ENCODE results near the gene SLC39A12.

SLC39A12 gene

GRCh38 chr10:17965649-17966235, 14.0 kb downstream of the SLC39A12 start:
- no peak for ATAC-seq

- no peak for ATAC-seq
These were observed 22.8 kb downstream of the SLC39A12 start for GRCh38 chr10:17974505-17974904.

- no peak for ATAC-seq
These were observed 29.3 kb downstream of the SLC39A12 start for GRCh38 chr10:17980846-17981565.

- no peak for ATAC-seq
These were observed 30.2 kb downstream of the SLC39A12 start for GRCh38 chr10:17981766-17982380.

- ATAC-seq = no peak
These were observed 32.3 kb downstream of the SLC39A12 start for GRCh38 chr10:17984056-17984455.

- ATAC-seq = no peak
These were observed 32.8 kb downstream of the SLC39A12 start for GRCh38 chr10:17984563-17984962.

GRCh38 chr10:17989908-17990767, 38.4 kb downstream of the SLC39A12 start:
- ATAC-seq = no peak

GRCh38 chr10:17992266-17992665, 40.5 kb downstream of the SLC39A12 start:
- no peak for ATAC-seq

GRCh38 chr10:17993361-17993760, 41.6 kb downstream of the SLC39A12 start:
- no peak for ATAC-seq

GRCh38 chr10:18000601-18001000, 48.9 kb downstream of the SLC39A12 start:
- ATAC-seq = no peak

- no peak for ATAC-seq
These were observed 53.7 kb downstream of the SLC39A12 start for GRCh38 chr10:18005445-18005780.

- ATAC-seq = no peak
These were observed 54.2 kb downstream of the SLC39A12 start for GRCh38 chr10:18005781-18006456.

- no peak for ATAC-seq
These were observed 57.3 kb downstream of the SLC39A12 start for GRCh38 chr10:18008986-18009385.

GRCh38 chr10:18010050-18010449, 58.3 kb downstream of the SLC39A12 start:
- ATAC-seq = no peak

GRCh38 chr10:18020523-18020922, 68.8 kb downstream of the SLC39A12 start:
- ATAC-seq = no peak

- ATAC-seq = no peak
These were observed 70.2 kb downstream of the SLC39A12 start for GRCh38 chr10:18021725-18022480.

GRCh38 chr10:18043148-18044006, 91.7 kb downstream of the SLC39A12 start:
- no peak for ATAC-seq

GRCh38 chr10:18044976-18045720, 93.4 kb downstream of the SLC39A12 start:
- no peak for ATAC-seq

- no peak for ATAC-seq
These were observed 104.9 kb downstream of the SLC39A12 start for GRCh38 chr10:18056583-18056982.

All from activated CD4-positive, CD25-positive, alpha-beta regulatory T cell treated with anti-CD3 and anti-CD28 coated beads, Interleukin-2, amount 50 U/mL, for 24 hours (primary cell).